CD4-positive, alpha-beta T cell treated with Interleukin-1 beta for 1 hour (primary cell): ENCODE results near the gene LRRC37A2.
"Not testable (repeated sequence)": the region's sequence is repeated elsewhere in the genome, so short reads cannot be mapped to it uniquely, and the experiment has no call there.

Source experiments
- DNase-seq, 2 donors: peaks; one replicate each; pipeline ENCODE4 v3.0.0-alpha.2; 2020 to 2022

LRRC37A2 gene

GRCh38 chr17:46598344-46598931, 86.2 kb downstream of the LRRC37A2 start:
- not testable (repeated sequence) for DNase-seq

DNA sequence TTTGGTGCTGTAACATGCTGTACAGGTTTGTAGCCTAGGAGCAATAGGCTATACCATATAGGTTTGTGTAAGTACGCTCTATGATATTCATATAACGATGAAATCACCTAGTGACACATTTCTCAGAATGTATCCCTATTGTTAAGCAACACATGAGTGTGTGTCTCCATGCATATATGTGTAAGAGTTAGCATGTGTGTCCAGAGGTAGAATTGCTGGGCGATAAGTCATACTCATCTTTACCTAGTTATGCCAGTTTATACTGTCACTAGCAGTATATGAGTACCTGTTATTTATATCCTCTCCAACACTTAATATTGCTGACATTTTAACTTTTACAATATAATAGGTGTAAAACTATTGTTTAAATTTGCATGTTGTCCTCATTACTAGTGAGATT, 88.5 kb downstream of the LRRC37A2 start:
- DNase-seq: not testable (repeated sequence)

- not testable (repeated sequence) for DNase-seq
Measured at GRCh38 chr17:46603125-46603524, 90.9 kb downstream of the LRRC37A2 start.
